ENCODE results near the gene ELP4. TPM values are rescaled to one million over a fixed set of nuclear protein-coding genes. Genes with fewer than 3 reads are reported as not detected.

Gene ELP4
- total and polyA plus RNA-seq, 12 donors, result 9.8 to 19.5 (median 15.9) TPM

DNA sequence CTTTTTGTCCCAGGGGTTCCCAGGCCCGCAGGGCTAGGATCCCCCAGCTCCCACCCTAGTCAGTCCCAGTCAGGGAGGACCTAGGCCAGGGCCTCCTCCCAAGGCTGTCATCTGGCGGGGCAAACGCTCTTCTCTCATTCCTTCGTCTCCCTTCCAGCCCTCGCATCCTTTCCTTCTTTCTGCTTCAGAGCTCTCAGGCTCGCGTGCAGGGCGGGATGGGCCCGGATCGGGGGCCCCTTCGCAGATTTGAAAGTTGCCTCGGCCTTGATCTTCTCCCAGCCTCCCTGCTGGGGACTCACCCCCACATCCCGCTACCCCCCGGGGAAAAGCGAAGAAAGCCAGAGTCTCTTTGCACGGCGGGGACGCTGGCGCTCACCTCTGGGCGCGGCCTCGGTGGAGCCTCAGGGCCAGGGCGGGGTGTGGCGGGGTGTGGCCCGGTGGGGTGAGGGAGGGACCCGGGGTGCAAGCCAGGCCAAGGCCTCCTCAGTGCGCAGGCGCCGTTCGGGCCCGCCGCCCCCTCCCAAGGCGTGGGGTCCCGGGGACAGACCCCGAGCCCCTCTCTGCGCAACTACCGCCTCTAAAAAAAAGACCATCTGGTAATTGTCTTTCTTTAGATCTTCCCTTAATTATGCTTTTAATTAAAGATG, 316.4 kb downstream of the ELP4 start:
- H3K27me3 ChIP-seq, result peaks cover 52 to 100% (median 100%) of the 10 kb centered on the region in 7 donors

DNA sequence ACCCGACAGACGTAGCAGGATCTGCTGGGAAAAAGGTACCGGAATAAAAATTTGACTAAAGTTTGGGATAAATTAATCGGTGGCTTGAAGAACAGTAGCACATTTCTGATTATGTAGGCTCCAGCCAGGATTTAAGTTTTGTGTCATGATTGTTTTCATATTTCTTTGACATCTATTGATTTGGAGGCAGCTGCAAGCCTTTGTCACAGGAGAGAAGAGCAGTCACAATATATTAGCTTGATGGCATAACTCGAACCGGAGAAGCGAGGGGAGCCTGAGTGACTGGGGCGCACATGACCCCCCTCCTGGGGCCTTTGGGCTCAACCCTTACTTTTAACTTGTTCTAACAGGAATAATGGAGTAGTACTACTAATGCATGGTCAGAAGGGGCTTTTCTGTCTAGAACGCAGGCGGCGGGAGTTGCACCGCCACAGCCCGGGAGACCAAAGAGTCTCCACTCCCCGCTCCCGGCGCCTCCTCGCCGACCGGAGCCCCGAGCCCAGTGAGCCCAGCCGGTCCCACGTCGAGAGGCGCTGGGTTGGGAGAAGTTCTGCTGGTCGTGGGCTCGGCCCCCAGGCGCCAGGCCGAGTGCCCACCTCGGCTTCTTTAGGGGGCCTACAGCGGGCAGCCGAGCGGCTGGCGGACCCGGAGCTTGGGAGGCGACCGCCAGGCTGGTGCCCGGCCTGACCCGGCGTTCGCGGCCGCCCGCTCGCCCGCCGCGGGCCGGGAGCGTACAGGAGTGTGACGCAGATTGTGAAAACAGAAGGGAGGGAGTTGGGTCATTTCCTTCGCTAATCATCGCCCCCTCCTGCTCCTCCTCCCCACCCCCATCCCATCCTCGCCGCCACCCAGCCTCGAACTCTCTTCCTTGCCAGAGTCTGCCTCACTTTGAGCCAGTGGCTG, 317.2 kb downstream of the ELP4 start:
- no peak for ATAC-seq
- intact Hi-C loops (cut with DNase I), result no loop called here
- Histone ChIP-seq H3K4me1 (peaks cover 0 to 20% (median 5%) of the 10 kb centered on the region in 9 donors), H3K9me3 (no peaks in the 10 kb centered on the region), H3K4me3 (peak overlapping the region in 1 of 10 donors; percentile 7), H3K36me3 (no peaks in the 10 kb centered on the region), H3K27me3 (peaks cover 44 to 100% (median 100%) of the 10 kb centered on the region in 7 donors), H3K27ac (no peak overlapping the region)
- 2 to 4% methylated on average over 52 to 55 of the region's 55 CpGs for WGBS, 2 donors
- DNase-seq, result no peak
- TF ChIP-seq, protein P1, sequence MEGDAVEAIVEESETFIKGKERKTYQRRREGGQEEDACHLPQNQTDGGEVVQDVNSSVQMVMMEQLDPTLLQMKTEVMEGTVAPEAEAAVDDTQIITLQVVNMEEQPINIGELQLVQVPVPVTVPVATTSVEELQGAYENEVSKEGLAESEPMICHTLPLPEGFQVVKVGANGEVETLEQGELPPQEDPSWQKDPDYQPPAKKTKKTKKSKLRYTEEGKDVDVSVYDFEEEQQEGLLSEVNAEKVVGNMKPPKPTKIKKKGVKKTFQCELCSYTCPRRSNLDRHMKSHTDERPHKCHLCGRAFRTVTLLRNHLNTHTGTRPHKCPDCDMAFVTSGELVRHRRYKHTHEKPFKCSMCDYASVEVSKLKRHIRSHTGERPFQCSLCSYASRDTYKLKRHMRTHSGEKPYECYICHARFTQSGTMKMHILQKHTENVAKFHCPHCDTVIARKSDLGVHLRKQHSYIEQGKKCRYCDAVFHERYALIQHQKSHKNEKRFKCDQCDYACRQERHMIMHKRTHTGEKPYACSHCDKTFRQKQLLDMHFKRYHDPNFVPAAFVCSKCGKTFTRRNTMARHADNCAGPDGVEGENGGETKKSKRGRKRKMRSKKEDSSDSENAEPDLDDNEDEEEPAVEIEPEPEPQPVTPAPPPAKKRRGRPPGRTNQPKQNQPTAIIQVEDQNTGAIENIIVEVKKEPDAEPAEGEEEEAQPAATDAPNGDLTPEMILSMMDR (IDR thresholded peaks at IDR 0.05), result no peak

More for the DNA sequence above, 316.4 kb downstream of the ELP4 start:
- Histone ChIP-seq H3K4me3 (no peak overlapping the region), H3K36me3 (no peaks in the 10 kb centered on the region), H3K4me1 (peaks cover 0 to 20% (median 5%) of the 10 kb centered on the region in 9 donors), H3K27ac (no peak overlapping the region), H3K9me3 (no peaks in the 10 kb centered on the region)
- TF ChIP-seq, protein P1 (IDR thresholded peaks at IDR 0.05), result no peak
- DNase-seq (no peak), ATAC-seq (no peak)
- intact Hi-C loops (cut with DNase I), result no loop called here
- WGBS, 2 donors, result 3 to 4% methylated on average over 37 of the region's 37 CpGs

GRCh38 chr11:31827455-31828206, 318.1 kb downstream of the ELP4 start:
- ATAC-seq (no peak), DNase-seq (no peak)
- Histone ChIP-seq H3K27me3 (peaks cover 44 to 100% (median 100%) of the 10 kb centered on the region in 7 donors), H3K4me1 (peaks cover 0 to 20% (median 5%) of the 10 kb centered on the region in 9 donors), H3K27ac (no peak overlapping the region), H3K36me3 (no peaks in the 10 kb centered on the region), H3K9me3 (no peaks in the 10 kb centered on the region), H3K4me3 (no peak overlapping the region)
- TF ChIP-seq, protein P1 (IDR thresholded peaks at IDR 0.05), result no peak
- 5 to 6% methylated on average over 18 of the region's 18 CpGs for WGBS, 2 donors
- intact Hi-C loops (cut with DNase I), result no loop called here

GRCh38 chr11:31828217-31828616, 318.6 kb downstream of the ELP4 start:
- 26% methylated on average over 7 of the region's 7 CpGs for WGBS, 2 donors
- ATAC-seq, result no peak
- DNase-seq, result no peak
- peaks cover 43 to 100% (median 99%) of the 10 kb centered on the region in 7 donors for H3K27me3 ChIP-seq
- no peaks in the 10 kb centered on the region for H3K9me3 ChIP-seq
- no peak overlapping the region for H3K4me3 ChIP-seq
- H3K36me3 ChIP-seq, result no peaks in the 10 kb centered on the region
- H3K4me1 ChIP-seq, result peaks cover 0 to 20% (median 5%) of the 10 kb centered on the region in 9 donors
- intact Hi-C loops (cut with DNase I), result no loop called here
- no peak overlapping the region for H3K27ac ChIP-seq
- TF ChIP-seq, protein P1 (IDR thresholded peaks at IDR 0.05), result no peak
